Measurements from ENCODE around the gene RDX. TPM values are rescaled to one million over a fixed set of nuclear protein-coding genes. Genes with fewer than 3 reads are reported as not detected.

RDX gene
- total and polyA plus RNA-seq, 2 of the 13 experiments (the other 11 are each of a cell fraction or from before 2014, with no cell fraction given) = 20.7 to 63.1 TPM

DNA sequence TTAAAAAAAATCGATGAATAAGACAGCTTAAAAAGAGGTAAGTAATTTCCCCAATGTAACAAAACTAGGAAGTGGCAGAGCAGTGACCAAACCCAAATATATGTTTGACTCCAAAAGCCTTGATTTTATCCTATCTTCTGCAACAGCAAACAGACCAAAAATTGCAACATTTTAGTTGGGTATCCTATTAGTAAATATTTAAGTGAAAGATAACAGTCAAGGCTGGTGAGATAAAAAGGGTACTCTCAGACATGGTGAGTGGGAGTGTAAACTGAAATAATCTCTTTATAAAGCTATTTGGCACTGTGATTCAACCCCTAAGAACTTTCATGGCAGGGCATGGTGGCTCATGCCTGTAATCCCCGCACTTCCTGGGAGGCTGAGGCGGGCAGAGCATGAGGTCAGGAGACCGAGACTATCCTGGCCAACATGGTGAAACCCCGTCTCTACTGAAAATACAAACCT is 1.9 kb upstream of the RDX start (continued):
- TF ChIP-seq, protein P1, sequence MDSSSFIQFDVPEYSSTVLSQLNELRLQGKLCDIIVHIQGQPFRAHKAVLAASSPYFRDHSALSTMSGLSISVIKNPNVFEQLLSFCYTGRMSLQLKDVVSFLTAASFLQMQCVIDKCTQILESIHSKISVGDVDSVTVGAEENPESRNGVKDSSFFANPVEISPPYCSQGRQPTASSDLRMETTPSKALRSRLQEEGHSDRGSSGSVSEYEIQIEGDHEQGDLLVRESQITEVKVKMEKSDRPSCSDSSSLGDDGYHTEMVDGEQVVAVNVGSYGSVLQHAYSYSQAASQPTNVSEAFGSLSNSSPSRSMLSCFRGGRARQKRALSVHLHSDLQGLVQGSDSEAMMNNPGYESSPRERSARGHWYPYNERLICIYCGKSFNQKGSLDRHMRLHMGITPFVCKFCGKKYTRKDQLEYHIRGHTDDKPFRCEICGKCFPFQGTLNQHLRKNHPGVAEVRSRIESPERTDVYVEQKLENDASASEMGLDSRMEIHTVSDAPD (CRISPR knock-in tag; IDR thresholded peaks at IDR 0.05) = peak; percentile 74
- peak; percentile 80; the same call in 1 of the 2 replicates for TF ChIP-seq CHD4 (IDR thresholded peaks at IDR 0.05; ENCODE audit: borderline replicate concordance, low read length)
- no peak for TF ChIP-seq ZNF264 (CRISPR knock-in tag; IDR thresholded peaks at IDR 0.05)
- TF ChIP-seq, protein P2, sequence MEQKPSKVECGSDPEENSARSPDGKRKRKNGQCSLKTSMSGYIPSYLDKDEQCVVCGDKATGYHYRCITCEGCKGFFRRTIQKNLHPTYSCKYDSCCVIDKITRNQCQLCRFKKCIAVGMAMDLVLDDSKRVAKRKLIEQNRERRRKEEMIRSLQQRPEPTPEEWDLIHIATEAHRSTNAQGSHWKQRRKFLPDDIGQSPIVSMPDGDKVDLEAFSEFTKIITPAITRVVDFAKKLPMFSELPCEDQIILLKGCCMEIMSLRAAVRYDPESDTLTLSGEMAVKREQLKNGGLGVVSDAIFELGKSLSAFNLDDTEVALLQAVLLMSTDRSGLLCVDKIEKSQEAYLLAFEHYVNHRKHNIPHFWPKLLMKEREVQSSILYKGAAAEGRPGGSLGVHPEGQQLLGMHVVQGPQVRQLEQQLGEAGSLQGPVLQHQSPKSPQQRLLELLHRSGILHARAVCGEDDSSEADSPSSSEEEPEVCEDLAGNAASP (CRISPR knock-in tag; IDR thresholded peaks at IDR 0.05; ENCODE audit: borderline replicate concordance) = no peak
- TF ChIP-seq, protein P3, sequence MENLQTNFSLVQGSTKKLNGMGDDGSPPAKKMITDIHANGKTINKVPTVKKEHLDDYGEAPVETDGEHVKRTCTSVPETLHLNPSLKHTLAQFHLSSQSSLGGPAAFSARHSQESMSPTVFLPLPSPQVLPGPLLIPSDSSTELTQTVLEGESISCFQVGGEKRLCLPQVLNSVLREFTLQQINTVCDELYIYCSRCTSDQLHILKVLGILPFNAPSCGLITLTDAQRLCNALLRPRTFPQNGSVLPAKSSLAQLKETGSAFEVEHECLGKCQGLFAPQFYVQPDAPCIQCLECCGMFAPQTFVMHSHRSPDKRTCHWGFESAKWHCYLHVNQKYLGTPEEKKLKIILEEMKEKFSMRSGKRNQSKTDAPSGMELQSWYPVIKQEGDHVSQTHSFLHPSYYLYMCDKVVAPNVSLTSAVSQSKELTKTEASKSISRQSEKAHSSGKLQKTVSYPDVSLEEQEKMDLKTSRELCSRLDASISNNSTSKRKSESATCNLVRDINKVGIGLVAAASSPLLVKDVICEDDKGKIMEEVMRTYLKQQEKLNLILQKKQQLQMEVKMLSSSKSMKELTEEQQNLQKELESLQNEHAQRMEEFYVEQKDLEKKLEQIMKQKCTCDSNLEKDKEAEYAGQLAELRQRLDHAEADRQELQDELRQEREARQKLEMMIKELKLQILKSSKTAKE (CRISPR knock-in tag; IDR thresholded peaks at IDR 0.05; ENCODE audit: borderline replicate concordance) = 0 out of 2 replicates have a peak, but pooled peaks have one; percentile 12
- TF ChIP-seq SIN3A (IDR thresholded peaks at IDR 0.05; ENCODE audit: borderline replicate concordance, low read depth, low read length) = no peak
- TF ChIP-seq ZBTB1 (CRISPR knock-in tag; IDR thresholded peaks at IDR 0.05; ENCODE audit: borderline replicate concordance) = no peak
- TF ChIP-seq GATA4 (IDR thresholded peaks at IDR 0.05; ENCODE audit: borderline replicate concordance, low read depth) = peak; percentile 85
- TF ChIP-seq ATAD3A (CRISPR knock-in tag; IDR thresholded peaks at IDR 0.05) = no peak
- TF ChIP-seq ZNF431 (CRISPR knock-in tag; IDR thresholded peaks at IDR 0.05; ENCODE audit: borderline replicate concordance, low read depth) = no peak
- TF ChIP-seq REXO4 (CRISPR knock-in tag; IDR thresholded peaks at IDR 0.05; ENCODE audit: borderline replicate concordance) = no peak
- TF ChIP-seq MATR3 (CRISPR knock-in tag; IDR thresholded peaks at IDR 0.05) = no peak
- TF ChIP-seq ZSCAN22 (CRISPR knock-in tag; IDR thresholded peaks at IDR 0.05) = no peak
- no peak for TF ChIP-seq ZNF260 (CRISPR knock-in tag; IDR thresholded peaks at IDR 0.05; ENCODE audit: borderline replicate concordance, low read depth)
- TF ChIP-seq NCOR1 (IDR thresholded peaks at IDR 0.05; ENCODE audit: borderline replicate concordance, low read length) = no peak
- TF ChIP-seq, protein P4, sequence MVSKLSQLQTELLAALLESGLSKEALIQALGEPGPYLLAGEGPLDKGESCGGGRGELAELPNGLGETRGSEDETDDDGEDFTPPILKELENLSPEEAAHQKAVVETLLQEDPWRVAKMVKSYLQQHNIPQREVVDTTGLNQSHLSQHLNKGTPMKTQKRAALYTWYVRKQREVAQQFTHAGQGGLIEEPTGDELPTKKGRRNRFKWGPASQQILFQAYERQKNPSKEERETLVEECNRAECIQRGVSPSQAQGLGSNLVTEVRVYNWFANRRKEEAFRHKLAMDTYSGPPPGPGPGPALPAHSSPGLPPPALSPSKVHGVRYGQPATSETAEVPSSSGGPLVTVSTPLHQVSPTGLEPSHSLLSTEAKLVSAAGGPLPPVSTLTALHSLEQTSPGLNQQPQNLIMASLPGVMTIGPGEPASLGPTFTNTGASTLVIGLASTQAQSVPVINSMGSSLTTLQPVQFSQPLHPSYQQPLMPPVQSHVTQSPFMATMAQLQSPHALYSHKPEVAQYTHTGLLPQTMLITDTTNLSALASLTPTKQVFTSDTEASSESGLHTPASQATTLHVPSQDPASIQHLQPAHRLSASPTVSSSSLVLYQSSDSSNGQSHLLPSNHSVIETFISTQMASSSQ (IDR thresholded peaks at IDR 0.05; ENCODE audit: low read depth) = no peak
- TF ChIP-seq, protein P4 (CRISPR knock-in tag; IDR thresholded peaks at IDR 0.05; ENCODE audit: borderline replicate concordance) = 0 out of 2 replicates have a peak, but pooled peaks have one; percentile 18
- TF ChIP-seq MBD4 (IDR thresholded peaks at IDR 0.05; ENCODE audit: borderline replicate concordance, low read length) = peak; percentile 81; the same call in 1 of the 2 replicates
- no peak for TF ChIP-seq ZNF816 (CRISPR knock-in tag; IDR thresholded peaks at IDR 0.05; ENCODE audit: borderline replicate concordance)
- TF ChIP-seq SALL2 (CRISPR knock-in tag; IDR thresholded peaks at IDR 0.05) = no peak
- no peak for TF ChIP-seq ZFP37 (CRISPR knock-in tag; IDR thresholded peaks at IDR 0.05; ENCODE audit: borderline replicate concordance)

Data from HepG2 (cell line).